Measurements from ENCODE around the gene CBARP. TPM values are rescaled to one million over a fixed set of nuclear protein-coding genes. Genes with fewer than 3 reads are reported as not detected.

CBARP gene
- total and polyA plus RNA-seq, 2 of the 13 experiments (the other 11 are each of a cell fraction or from before 2014, with no cell fraction given) = 1.2 to 1.4 TPM

- TF ChIP-seq THRA (CRISPR knock-in tag; IDR thresholded peaks at IDR 0.05; ENCODE audit: borderline replicate concordance) = peak; percentile 83; the same call in 1 of the 2 replicates
- no peak for TF ChIP-seq NFRKB (IDR thresholded peaks at IDR 0.05)
- no peak for TF ChIP-seq RFX5 (IDR thresholded peaks at IDR 0.05; ENCODE audit: low read depth, low read length)
- TF ChIP-seq ZNF512 (CRISPR knock-in tag; IDR thresholded peaks at IDR 0.05) = no peak
- 0 out of 2 replicates have a peak, but pooled peaks have one; percentile 60 for TF ChIP-seq ZNF577 (CRISPR knock-in tag; IDR thresholded peaks at IDR 0.05; ENCODE audit: borderline replicate concordance, low read depth)
- peak; percentile 17; the same call in 1 of the 2 replicates for TF ChIP-seq REL (CRISPR knock-in tag; conservative IDR thresholded peaks at IDR 0.05)
- no peak for TF ChIP-seq CEBPZ (IDR thresholded peaks at IDR 0.05; ENCODE audit: low read length)
- no peak for TF ChIP-seq ZHX1 (CRISPR knock-in tag; IDR thresholded peaks at IDR 0.05; ENCODE audit: low read depth)
- TF ChIP-seq TP53 (CRISPR knock-in tag; conservative IDR thresholded peaks at IDR 0.05) = 0 out of 2 replicates have a peak, but pooled peaks have one; percentile 29
- TF ChIP-seq ZBTB20 (CRISPR knock-in tag; IDR thresholded peaks at IDR 0.05; ENCODE audit: borderline replicate concordance, low read depth) = no peak
- TF ChIP-seq CREBL2 (CRISPR knock-in tag; IDR thresholded peaks at IDR 0.05; ENCODE audit: borderline replicate concordance) = no peak
- TF ChIP-seq ZNF331 (CRISPR knock-in tag; IDR thresholded peaks at IDR 0.05) = peak; percentile 31; the same call in 1 of the 2 replicates
- TF ChIP-seq ETS1 (CRISPR knock-in tag; IDR thresholded peaks at IDR 0.05) = no peak
- no peak for TF ChIP-seq ASH2L (IDR thresholded peaks at IDR 0.05; ENCODE audit: insufficient read length, low read depth, low read length)
- TF ChIP-seq RBM39 (IDR thresholded peaks at IDR 0.05; ENCODE audit: low read depth, low read length, poor library complexity, severe bottlenecking) = no peak
- TF ChIP-seq ZNF562 (CRISPR knock-in tag; IDR thresholded peaks at IDR 0.05; ENCODE audit: borderline replicate concordance) = no peak
- no peak; the same call in 1 of the 2 replicates for TF ChIP-seq ZNF446 (CRISPR knock-in tag; IDR thresholded peaks at IDR 0.05)
These were observed 28.5 kb upstream of the CBARP start (continued) for GRCh38 chr19:1266129-1266915.
